ENCODE data around the gene CFAP58.

DNA sequence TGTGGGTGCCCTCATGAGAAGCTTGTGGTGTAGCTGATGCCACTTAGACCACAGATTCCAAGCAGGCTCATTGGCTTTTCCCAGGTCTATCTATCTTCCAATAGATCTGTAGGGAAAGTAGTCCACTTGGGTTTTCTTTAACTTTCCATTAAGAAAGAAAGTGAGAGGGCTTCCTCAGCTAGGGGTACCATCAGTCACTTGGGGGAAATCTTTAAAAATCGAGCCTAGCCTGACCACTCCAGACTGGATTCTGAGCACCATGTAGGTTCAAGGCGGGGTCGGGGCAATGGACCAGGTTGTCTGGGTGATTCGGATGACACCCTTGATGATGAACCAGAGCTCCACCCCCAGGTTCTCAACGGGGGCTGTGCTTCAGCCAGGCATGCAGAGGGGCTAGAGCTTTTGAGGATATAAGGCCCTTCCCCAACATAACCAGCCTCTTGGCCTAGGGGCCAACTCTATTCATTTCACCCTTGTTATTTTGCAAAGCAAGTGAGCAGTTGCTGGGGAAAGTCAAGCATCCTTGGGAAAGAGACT, 42.4 kb upstream of the CFAP58 start:
- TF ChIP-seq ZFP62 (CRISPR knock-in tag; IDR thresholded peaks at IDR 0.05) (no peak), CHD2 (IDR thresholded peaks at IDR 0.05; ENCODE audit: low read depth, low read length) (no peak)
- TF ChIP-seq, protein P1, sequence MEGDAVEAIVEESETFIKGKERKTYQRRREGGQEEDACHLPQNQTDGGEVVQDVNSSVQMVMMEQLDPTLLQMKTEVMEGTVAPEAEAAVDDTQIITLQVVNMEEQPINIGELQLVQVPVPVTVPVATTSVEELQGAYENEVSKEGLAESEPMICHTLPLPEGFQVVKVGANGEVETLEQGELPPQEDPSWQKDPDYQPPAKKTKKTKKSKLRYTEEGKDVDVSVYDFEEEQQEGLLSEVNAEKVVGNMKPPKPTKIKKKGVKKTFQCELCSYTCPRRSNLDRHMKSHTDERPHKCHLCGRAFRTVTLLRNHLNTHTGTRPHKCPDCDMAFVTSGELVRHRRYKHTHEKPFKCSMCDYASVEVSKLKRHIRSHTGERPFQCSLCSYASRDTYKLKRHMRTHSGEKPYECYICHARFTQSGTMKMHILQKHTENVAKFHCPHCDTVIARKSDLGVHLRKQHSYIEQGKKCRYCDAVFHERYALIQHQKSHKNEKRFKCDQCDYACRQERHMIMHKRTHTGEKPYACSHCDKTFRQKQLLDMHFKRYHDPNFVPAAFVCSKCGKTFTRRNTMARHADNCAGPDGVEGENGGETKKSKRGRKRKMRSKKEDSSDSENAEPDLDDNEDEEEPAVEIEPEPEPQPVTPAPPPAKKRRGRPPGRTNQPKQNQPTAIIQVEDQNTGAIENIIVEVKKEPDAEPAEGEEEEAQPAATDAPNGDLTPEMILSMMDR (CRISPR knock-in tag; IDR thresholded peaks at IDR 0.05) = no peak
